IMR-90 (cell line): Measurements from ENCODE around the gene CSF2RB. TPM values are rescaled to one million over a fixed set of nuclear protein-coding genes. Genes with fewer than 3 reads are reported as not detected.

ENCODE experiments used
- ATAC-seq: fragments of 200-7000 bp; cut with Tn5 transposase; 2 replicates; pipeline ENCODE4 v1.9.1; 2020; ENCODE audit warnings: low read depth, mild to moderate bottlenecking, moderate library complexity
- BruUV-seq: library from RNA; stranded (reverse); fragments of 400-500 nt; replicated peaks from 2 replicates; lab custom pipeline; 2021; lab: Mats Ljungman, UMichigan
- CTCF ChIA-PET: fragments of 300-600 bp; formaldehyde crosslinking; extraction: SDS; loops from one replicate; lab custom pipeline; 2021; ENCODE audit warnings: antibody characterized with exemption; lab: Yijun Ruan, JAX
- POLR2A ChIA-PET: fragments of 300-600 bp; sonication (Branson Sonifier 250); formaldehyde crosslinking; loops from one replicate; lab custom pipeline; 2022; ENCODE audit warnings: antibody characterized with exemption; ENCODE audit not compliant: unreplicated experiment; lab: Charles Lee
- DNase-seq: peaks from one replicate; pipeline ENCODE4 v3.0.0; 2013
- H2AFZ ChIP-seq: replicated peaks from 2 replicates; pipeline ENCODE3; 2013; ENCODE audit warnings: low read length, mild to moderate bottlenecking; ENCODE audit not compliant: poor library complexity
- H2AK5ac ChIP-seq: 2 replicates; pipeline ENCODE4 v1.6.1; 2013; ENCODE audit warnings: low read depth, low read length, inconsistent platforms
- H2AK9ac ChIP-seq: replicated peaks from 2 replicates; pipeline ENCODE3; 2013; ENCODE audit warnings: mild to moderate bottlenecking, low read depth, low read length, moderate library complexity; ENCODE audit not compliant: poor library complexity
- H2BK120ac ChIP-seq: 2 replicates; pipeline ENCODE4 v1.6.1; 2013; ENCODE audit warnings: low read depth, low read length, inconsistent platforms
- H2BK15ac ChIP-seq: 3 replicates; pipeline ENCODE4 v1.6.1; 2013; ENCODE audit warnings: low read depth, low read length, inconsistent platforms
- H2BK20ac ChIP-seq: 2 replicates; pipeline ENCODE4 v1.6.1; 2013; ENCODE audit warnings: low read depth, mild to moderate bottlenecking, inconsistent platforms, low read length, moderate library complexity
- H2BK5ac ChIP-seq: 2 replicates; pipeline ENCODE4 v1.6.1; 2013; ENCODE audit warnings: mild to moderate bottlenecking, low read depth, low read length, inconsistent platforms; ENCODE audit not compliant: poor library complexity, severe bottlenecking
- H3K14ac ChIP-seq: replicated peaks from 2 replicates; pipeline ENCODE4 v1.6.1; 2013; ENCODE audit warnings: low read depth, low read length, inconsistent platforms
- H3K18ac ChIP-seq: 2 replicates; pipeline ENCODE4 v1.6.1; 2013; ENCODE audit warnings: low read depth, low read length, control low read depth
- H3K23ac ChIP-seq: 2 replicates; pipeline ENCODE4 v1.6.1; 2013; ENCODE audit warnings: low read depth, low read length, inconsistent platforms
- H3K27ac ChIP-seq: 2 replicates; pipeline ENCODE4 v1.5.1; 2013; ENCODE audit warnings: mild to moderate bottlenecking, control low read depth, low read length; ENCODE audit not compliant: insufficient read depth
- H3K27me3 ChIP-seq: 2 replicates; pipeline ENCODE4 v1.6.1; 2013; ENCODE audit warnings: low read length; ENCODE audit not compliant: control insufficient read depth, insufficient read depth
- H3K36me3 ChIP-seq: 2 replicates; pipeline ENCODE4 v1.6.1; 2013; ENCODE audit warnings: low read length, mixed read lengths; ENCODE audit not compliant: control insufficient read depth, insufficient read depth
- H3K4ac ChIP-seq: 2 replicates; pipeline ENCODE4 v1.6.1; 2013; ENCODE audit warnings: low read depth, low read length, inconsistent platforms
- H3K4me1 ChIP-seq: 2 replicates; pipeline ENCODE4 v1.6.1; 2013; ENCODE audit warnings: low read length, mixed read lengths; ENCODE audit not compliant: control insufficient read depth, insufficient read depth
- H3K4me2 ChIP-seq: 2 replicates; pipeline ENCODE4 v1.6.1; 2013; ENCODE audit warnings: low read depth, mild to moderate bottlenecking, control low read depth, low read length, moderate library complexity
- H3K4me3 ChIP-seq: 2 replicates; pipeline ENCODE4 v1.5.1; 2013; ENCODE audit warnings: low read depth, mild to moderate bottlenecking, control low read depth, low read length, moderate library complexity; ENCODE audit not compliant: insufficient read depth
- H3K56ac ChIP-seq: 2 replicates; pipeline ENCODE4 v1.6.1; 2013; ENCODE audit warnings: low read length, inconsistent platforms; ENCODE audit not compliant: insufficient read depth; ENCODE audit errors: extremely low read depth
- H3K79me1 ChIP-seq, 2 experiments: 2 replicates each; pipeline ENCODE4 v1.6.1; 2013; ENCODE audit warnings: low read length in 2 of 2, inconsistent platforms in 1 of 2, low read depth in 1 of 2
- H3K9ac ChIP-seq: 2 replicates; pipeline ENCODE4 v1.6.1; 2013; ENCODE audit warnings: low read depth, low read length, control low read depth
- H3K9me1 ChIP-seq: 2 replicates; pipeline ENCODE4 v1.6.1; 2013; ENCODE audit warnings: low read length, inconsistent platforms; ENCODE audit not compliant: insufficient read depth
- H3K9me3 ChIP-seq: 2 replicates; pipeline ENCODE4 v1.6.1; 2013; ENCODE audit warnings: low read length; ENCODE audit not compliant: control insufficient read depth, insufficient read depth
- H4K20me1 ChIP-seq: 2 replicates; pipeline ENCODE4 v1.6.1; 2013; ENCODE audit warnings: low read length, inconsistent platforms; ENCODE audit not compliant: insufficient read depth
- H4K5ac ChIP-seq: 2 replicates; pipeline ENCODE4 v1.6.1; 2013; ENCODE audit warnings: mild to moderate bottlenecking, low read depth, low read length, control low read depth
- H4K8ac ChIP-seq, 2 experiments: 2 replicates each; pipeline ENCODE4 v1.6.1; 2013; ENCODE audit warnings: low read depth in 2 of 2, low read length in 2 of 2, control low read depth in 1 of 2, inconsistent platforms in 1 of 2
- H4K91ac ChIP-seq: 2 replicates; pipeline ENCODE4 v1.6.1; 2013; ENCODE audit warnings: low read depth, low read length, inconsistent platforms; ENCODE audit not compliant: insufficient read depth
- BHLHE40 ChIP-seq: fragments of 150-350 bp; IDR thresholded peaks from 2 replicates; pipeline ENCODE4 v1.6.1; 2016; ENCODE audit warnings: mild to moderate bottlenecking, low read depth, low read length
- CEBPB ChIP-seq: IDR thresholded peaks from 2 replicates; pipeline ENCODE4 v1.6.1; 2012; ENCODE audit warnings: low read depth, low read length, improper control_type of control experiment
- CHD1 ChIP-seq: IDR thresholded peaks from 2 replicates; pipeline ENCODE4 v1.6.1; 2012; ENCODE audit warnings: low read depth, low read length, improper control_type of control experiment
- FOS ChIP-seq: fragments of 150-350 bp; IDR thresholded peaks from 2 replicates; pipeline ENCODE4 v1.6.1; 2016; ENCODE audit warnings: low read depth, low read length
- MAFK ChIP-seq: IDR thresholded peaks from 2 replicates; pipeline ENCODE4 v1.6.1; 2012; ENCODE audit warnings: low read depth, low read length, improper control_type of control experiment
- MAZ ChIP-seq: IDR thresholded peaks from 2 replicates; pipeline ENCODE4 v1.6.1; 2012; ENCODE audit warnings: low read depth, mild to moderate bottlenecking, low read length, improper control_type of control experiment, moderate library complexity, borderline replicate concordance
- MXI1 ChIP-seq: IDR thresholded peaks from 2 replicates; pipeline ENCODE4 v1.6.1; 2012; ENCODE audit warnings: low read depth, mild to moderate bottlenecking, low read length, moderate library complexity, borderline replicate concordance
- NFE2L2 ChIP-seq: fragments of 150-350 bp; IDR thresholded peaks from 2 replicates; pipeline ENCODE4 v1.6.1; 2016; ENCODE audit warnings: low read depth, mild to moderate bottlenecking, low read length
- POLR2A ChIP-seq: IDR thresholded peaks from 2 replicates; pipeline ENCODE4 v1.6.1; 2012; ENCODE audit warnings: mild to moderate bottlenecking, low read depth, low read length
- RAD21 ChIP-seq: IDR thresholded peaks from 2 replicates; pipeline ENCODE4 v1.6.1; 2012; ENCODE audit warnings: low read length, improper control_type of control experiment
- RCOR1 ChIP-seq: IDR thresholded peaks from 2 replicates; pipeline ENCODE4 v1.6.1; 2012; ENCODE audit warnings: mild to moderate bottlenecking, low read length, improper control_type of control experiment; ENCODE audit not compliant: insufficient replicate concordance
- RFX5 ChIP-seq: IDR thresholded peaks from 2 replicates; pipeline ENCODE4 v1.8.0; 2012; ENCODE audit warnings: low read depth, mild to moderate bottlenecking, low read length, moderate library complexity
- SMC3 ChIP-seq: fragments of 150-350 bp; IDR thresholded peaks from 2 replicates; pipeline ENCODE4 v1.6.1; 2016; ENCODE audit warnings: low read depth, mild to moderate bottlenecking, antibody characterized with exemption, low read length, moderate library complexity
- WGBS, 2 experiments: methylation state at CpG; one replicate each; pipeline versions ENCODE4 v1.1.5 to v1.1.7; 2013; ENCODE audit warnings: missing lambda C conversion rate in 2 of 2; ENCODE audit not compliant: insufficient read length in 1 of 2; ENCODE audit errors: extremely low coverage in 2 of 2; 5-methylcytosine and 5-hydroxymethylcytosine counted together
- dilution Hi-C: fragments of 300-500 bp; cut with HindIII; formaldehyde crosslinking; loops from one replicate; pipeline ENCODE4 v1.14.3; 2018; ENCODE audit warnings: low sequenced_read_pairs; ENCODE audit not compliant: unreplicated experiment
- in situ Hi-C: fragments of 300-500 bp; cut with MboI; formaldehyde crosslinking; loops from 3 replicates; pipeline ENCODE4 v1.14.3; 2019; ENCODE audit warnings: low sequenced_read_pairs, inconsistent platforms, mixed read lengths
- intact Hi-C: fragments of 100-400 bp; cut with micrococcal nuclease; formaldehyde crosslinking; loops from 2 replicates; pipeline ENCODE4 v1.10.0; 2022
- polyA plus RNA-seq, 3 experiments: library from polyadenylated mRNA; depleted of rRNA; stranded (reverse); fragments of >200 nt; gene quantifications; 2 replicates each; pipeline ENCODE4 v1.2.3, GENCODE V29; 2012; ENCODE audit warnings: low replicate concordance in 1 of 3
- total RNA-seq: library from RNA; depleted of rRNA; stranded (reverse); fragments of >200 nt; gene quantifications from 2 replicates; pipeline ENCODE4 v1.2.3, GENCODE V29; 2012
- TF ChIP-seq, protein P1 (sequence below): fragments of 150-350 bp; IDR thresholded peaks from 2 replicates; pipeline ENCODE4 v1.6.1; 2016; ENCODE audit warnings: low read depth, mild to moderate bottlenecking, low read length, moderate library complexity, borderline replicate concordance
- TF ChIP-seq, protein P2 (sequence below): fragments of 150-350 bp; IDR thresholded peaks from 2 replicates; pipeline ENCODE4 v1.6.1; 2017; ENCODE audit warnings: mild to moderate bottlenecking, antibody characterized with exemption, low read length, low read depth
- TF ChIP-seq, protein P3 (sequence below): conservative IDR thresholded peaks from 2 replicates; pipeline ENCODE4 v1.5.1; 2012; ENCODE audit warnings: mild to moderate bottlenecking, low read depth, low read length, improper control_type of control experiment

The CSF2RB gene
- total and polyA plus RNA-seq, 2 of the 4 experiments (the other 2 are of a cell fraction) = not detected

DNA sequence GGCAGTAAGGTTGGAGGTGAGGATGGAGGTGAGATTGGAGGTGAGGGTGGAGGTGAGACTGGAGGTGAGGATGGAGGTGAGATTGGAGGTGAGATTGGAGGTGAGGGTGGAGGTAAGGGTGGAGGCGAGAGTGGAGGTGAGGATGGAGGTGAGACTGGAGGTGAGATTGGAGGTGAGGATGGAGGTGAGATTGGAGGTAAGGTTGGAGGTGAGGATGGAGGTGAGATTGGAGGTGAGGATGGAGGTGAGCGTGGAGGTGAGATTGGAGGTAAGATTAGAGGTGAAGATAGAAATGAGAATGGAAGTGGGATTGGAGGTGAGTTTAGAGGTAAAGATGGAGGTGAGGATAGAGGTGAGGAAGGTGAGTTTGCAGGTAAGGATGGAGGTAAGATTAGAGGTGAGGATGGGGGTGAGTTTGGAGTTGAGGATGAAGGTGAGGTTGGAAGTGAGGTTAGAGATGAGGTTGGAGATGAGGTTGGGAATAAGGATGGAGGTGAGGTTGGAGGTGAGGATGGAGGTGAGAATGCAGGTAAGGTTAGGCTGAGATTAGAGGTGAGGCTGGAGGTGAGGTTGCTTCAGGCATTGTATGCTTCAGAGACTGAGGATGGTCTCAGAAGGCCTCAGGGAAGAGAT lies 40.4 kb upstream of the CSF2RB start:
- WGBS, 2 experiments = 79% methylated on average over 2 of the region's 2 CpGs; no CpG with 5 or more reads in 1 of the 2 experiments
- Histone ChIP-seq H3K27ac (no peak overlapping the region), H4K20me1 (no peaks in the 10 kb centered on the region; the same call in 1 of the 2 replicates), H2AK9ac (no peak overlapping the region), H3K4ac (no peak overlapping the region), H3K79me1 (no peaks in the 10 kb centered on the region), H3K18ac (no peak overlapping the region), H4K5ac (no peak overlapping the region), H4K8ac (no peak overlapping the region), H3K27me3 (peaks cover 23% of the 10 kb centered on the region), H3K9me3 (no peaks in the 10 kb centered on the region), H2BK5ac (no peak overlapping the region), H3K4me2 (no peak overlapping the region), H2AFZ (no peak overlapping the region), H3K9ac (no peak overlapping the region), H4K91ac (no peak overlapping the region), H2BK15ac (no peak overlapping the region), H2BK120ac (no peak overlapping the region), H3K56ac (no peak overlapping the region), H3K14ac (no peak overlapping the region), H3K4me1 (no peaks in the 10 kb centered on the region), H3K9me1 (no peaks in the 10 kb centered on the region), H2AK5ac (no peak overlapping the region), H2BK20ac (no peak overlapping the region), H3K36me3 (no peaks in the 10 kb centered on the region), H3K4me3 (no peak overlapping the region), H3K23ac (no peak overlapping the region)
- no TSS peak for BruUV-seq
- in situ Hi-C loops (no loop called here), dilution Hi-C loops (no loop called here), intact Hi-C loops (loop anchor here (1.0 kb wide), 1 partner anchor 105 kb away; no protein-coding TSS in a partner anchor)
- ChIA-PET POLR2A (no interaction called here), CTCF (interaction anchor here (1.5 kb wide), 1 partner anchor 17 kb away, joined by 7 read pairs; no protein-coding TSS in a partner anchor)
- TF ChIP-seq MAZ (no peak), RCOR1 (no peak), BHLHE40 (no peak), RFX5 (no peak), MXI1 (no peak), FOS (no peak), POLR2A (no peak), SMC3 (no peak), CHD1 (no peak), NFE2L2 (no peak), CEBPB (no peak), MAFK (no peak), RAD21 (no peak)
- TF ChIP-seq, protein P1, sequence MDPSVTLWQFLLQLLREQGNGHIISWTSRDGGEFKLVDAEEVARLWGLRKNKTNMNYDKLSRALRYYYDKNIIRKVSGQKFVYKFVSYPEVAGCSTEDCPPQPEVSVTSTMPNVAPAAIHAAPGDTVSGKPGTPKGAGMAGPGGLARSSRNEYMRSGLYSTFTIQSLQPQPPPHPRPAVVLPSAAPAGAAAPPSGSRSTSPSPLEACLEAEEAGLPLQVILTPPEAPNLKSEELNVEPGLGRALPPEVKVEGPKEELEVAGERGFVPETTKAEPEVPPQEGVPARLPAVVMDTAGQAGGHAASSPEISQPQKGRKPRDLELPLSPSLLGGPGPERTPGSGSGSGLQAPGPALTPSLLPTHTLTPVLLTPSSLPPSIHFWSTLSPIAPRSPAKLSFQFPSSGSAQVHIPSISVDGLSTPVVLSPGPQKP = no peak
- TF ChIP-seq, protein P2, sequence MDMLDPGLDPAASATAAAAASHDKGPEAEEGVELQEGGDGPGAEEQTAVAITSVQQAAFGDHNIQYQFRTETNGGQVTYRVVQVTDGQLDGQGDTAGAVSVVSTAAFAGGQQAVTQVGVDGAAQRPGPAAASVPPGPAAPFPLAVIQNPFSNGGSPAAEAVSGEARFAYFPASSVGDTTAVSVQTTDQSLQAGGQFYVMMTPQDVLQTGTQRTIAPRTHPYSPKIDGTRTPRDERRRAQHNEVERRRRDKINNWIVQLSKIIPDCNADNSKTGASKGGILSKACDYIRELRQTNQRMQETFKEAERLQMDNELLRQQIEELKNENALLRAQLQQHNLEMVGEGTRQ = no peak
- TF ChIP-seq, protein P3, sequence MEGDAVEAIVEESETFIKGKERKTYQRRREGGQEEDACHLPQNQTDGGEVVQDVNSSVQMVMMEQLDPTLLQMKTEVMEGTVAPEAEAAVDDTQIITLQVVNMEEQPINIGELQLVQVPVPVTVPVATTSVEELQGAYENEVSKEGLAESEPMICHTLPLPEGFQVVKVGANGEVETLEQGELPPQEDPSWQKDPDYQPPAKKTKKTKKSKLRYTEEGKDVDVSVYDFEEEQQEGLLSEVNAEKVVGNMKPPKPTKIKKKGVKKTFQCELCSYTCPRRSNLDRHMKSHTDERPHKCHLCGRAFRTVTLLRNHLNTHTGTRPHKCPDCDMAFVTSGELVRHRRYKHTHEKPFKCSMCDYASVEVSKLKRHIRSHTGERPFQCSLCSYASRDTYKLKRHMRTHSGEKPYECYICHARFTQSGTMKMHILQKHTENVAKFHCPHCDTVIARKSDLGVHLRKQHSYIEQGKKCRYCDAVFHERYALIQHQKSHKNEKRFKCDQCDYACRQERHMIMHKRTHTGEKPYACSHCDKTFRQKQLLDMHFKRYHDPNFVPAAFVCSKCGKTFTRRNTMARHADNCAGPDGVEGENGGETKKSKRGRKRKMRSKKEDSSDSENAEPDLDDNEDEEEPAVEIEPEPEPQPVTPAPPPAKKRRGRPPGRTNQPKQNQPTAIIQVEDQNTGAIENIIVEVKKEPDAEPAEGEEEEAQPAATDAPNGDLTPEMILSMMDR = no peak
- DNase-seq = no peak
- ATAC-seq = no peak
